Hindlimb muscle (tissue), 1 donor: ENCODE results near the gene ABCG2. TPM values are rescaled to one million over a fixed set of nuclear protein-coding genes. Genes with fewer than 3 reads are reported as not detected.
"Not testable (repeated sequence)": the region's sequence is repeated elsewhere in the genome, so short reads cannot be mapped to it uniquely, and the experiment has no call there.

Experiments used
- DNase-seq: peaks from one replicate; pipeline ENCODE4 v3.0.0-alpha.2; 2013
- polyA plus RNA-seq: library from polyadenylated mRNA; unstranded; fragments of 120-200 nt; gene quantifications from one replicate; pipeline ENCODE4 v1.2.1, GENCODE V29; 2013; ENCODE audit not compliant: insufficient read length

The ABCG2 gene
- polyA plus RNA-seq, 1 donor, result 3.0 TPM

GRCh38 chr4:88109123-88109881, 49.1 kb downstream of the ABCG2 start:
- no peak for DNase-seq

- DNase-seq, result no peak
Observed at GRCh38 chr4:88108747-88109122, 49.7 kb downstream of the ABCG2 start.

- DNase-seq, result not testable (repeated sequence)
Observed at GRCh38 chr4:88108108-88108465, 50.4 kb downstream of the ABCG2 start.

- DNase-seq, result no peak
Observed at GRCh38 chr4:88107406-88108107, 50.9 kb downstream of the ABCG2 start.

- DNase-seq, result no peak
Observed at GRCh38 chr4:88106205-88106604, 52.2 kb downstream of the ABCG2 start.

GRCh38 chr4:88104902-88105610, 53.4 kb downstream of the ABCG2 start:
- DNase-seq, result no peak

- DNase-seq, result no peak
Observed at GRCh38 chr4:88102026-88102425, 56.4 kb downstream of the ABCG2 start.

GRCh38 chr4:88101165-88101564, 57.3 kb downstream of the ABCG2 start:
- peak; percentile 15 for DNase-seq

GRCh38 chr4:88098993-88099752, 59.3 kb downstream of the ABCG2 start:
- no peak for DNase-seq

- no peak for DNase-seq
Observed at GRCh38 chr4:88097781-88098180, 60.7 kb downstream of the ABCG2 start.

- DNase-seq, result no peak
Observed at GRCh38 chr4:88097301-88097700, 61.1 kb downstream of the ABCG2 start.

- DNase-seq, result no peak
Observed at GRCh38 chr4:88093874-88094273, 64.6 kb downstream of the ABCG2 start.

GRCh38 chr4:88091378-88091777, 67.1 kb downstream of the ABCG2 start:
- no peak for DNase-seq

GRCh38 chr4:88090898-88091297, 67.5 kb downstream of the ABCG2 start:
- no peak for DNase-seq

GRCh38 chr4:88087004-88087403, 71.4 kb downstream of the ABCG2 start:
- no peak for DNase-seq

GRCh38 chr4:88080626-88081025, 77.8 kb downstream of the ABCG2 start:
- DNase-seq, result no peak

- no peak for DNase-seq
Observed at GRCh38 chr4:88078579-88078978, 79.9 kb downstream of the ABCG2 start.

- no peak for DNase-seq
Observed at GRCh38 chr4:88077911-88078524, 80.4 kb downstream of the ABCG2 start.

GRCh38 chr4:88075336-88075735, 83.1 kb downstream of the ABCG2 start:
- DNase-seq, result no peak

GRCh38 chr4:88070031-88070430, 88.4 kb downstream of the ABCG2 start:
- no peak for DNase-seq

- no peak for DNase-seq
Observed at GRCh38 chr4:88064410-88064809, 94.0 kb downstream of the ABCG2 start.

GRCh38 chr4:88063634-88064296, 94.7 kb downstream of the ABCG2 start:
- no peak for DNase-seq
